ENCODE data around the gene ALDH3B1.
"Not testable (repeated sequence)": the region's sequence is repeated elsewhere in the genome, so short reads cannot be mapped to it uniquely, and the experiment has no call there.

ALDH3B1 gene, protein sequence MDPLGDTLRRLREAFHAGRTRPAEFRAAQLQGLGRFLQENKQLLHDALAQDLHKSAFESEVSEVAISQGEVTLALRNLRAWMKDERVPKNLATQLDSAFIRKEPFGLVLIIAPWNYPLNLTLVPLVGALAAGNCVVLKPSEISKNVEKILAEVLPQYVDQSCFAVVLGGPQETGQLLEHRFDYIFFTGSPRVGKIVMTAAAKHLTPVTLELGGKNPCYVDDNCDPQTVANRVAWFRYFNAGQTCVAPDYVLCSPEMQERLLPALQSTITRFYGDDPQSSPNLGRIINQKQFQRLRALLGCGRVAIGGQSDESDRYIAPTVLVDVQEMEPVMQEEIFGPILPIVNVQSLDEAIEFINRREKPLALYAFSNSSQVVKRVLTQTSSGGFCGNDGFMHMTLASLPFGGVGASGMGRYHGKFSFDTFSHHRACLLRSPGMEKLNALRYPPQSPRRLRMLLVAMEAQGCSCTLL

GRCh38 chr11:68010090-68011041 is at the start of gene ALDH3B1:
Gene ALDH3B1, plus strand, starts transcription at chr11:68010327. Its CDS starts 4,971 bp downstream, at chr11:68015298.
- no peak for DNase-seq (ENCODE audit: low read depth)

DNA sequence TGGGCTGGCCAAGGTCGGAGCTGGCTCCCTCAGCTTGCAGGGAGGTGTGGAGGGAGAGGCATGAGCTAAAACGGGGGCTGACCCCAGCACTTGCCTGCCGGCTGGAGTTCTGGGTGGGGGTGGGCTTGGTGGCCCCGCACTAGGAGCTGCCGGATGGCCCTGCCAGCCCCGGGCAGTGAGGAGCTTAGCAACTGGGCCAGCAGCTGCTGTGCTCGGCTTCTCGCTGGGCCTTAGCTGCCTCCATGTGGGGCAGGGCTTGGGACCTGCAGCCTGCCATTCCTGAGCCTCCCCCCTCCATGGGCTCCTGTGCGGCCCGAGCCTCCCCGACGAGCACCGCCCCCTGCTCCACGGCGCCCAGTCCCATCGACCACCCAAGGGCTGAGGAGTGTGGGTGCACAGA is 46.9 kb upstream of the ALDH3B1 start:
- DNase-seq (ENCODE audit: low read depth), result not testable (repeated sequence)

- DNase-seq (ENCODE audit: low read depth), result not testable (repeated sequence)
Measured at GRCh38 chr11:67963879-67964278, 46.2 kb upstream of the ALDH3B1 start.

DNA sequence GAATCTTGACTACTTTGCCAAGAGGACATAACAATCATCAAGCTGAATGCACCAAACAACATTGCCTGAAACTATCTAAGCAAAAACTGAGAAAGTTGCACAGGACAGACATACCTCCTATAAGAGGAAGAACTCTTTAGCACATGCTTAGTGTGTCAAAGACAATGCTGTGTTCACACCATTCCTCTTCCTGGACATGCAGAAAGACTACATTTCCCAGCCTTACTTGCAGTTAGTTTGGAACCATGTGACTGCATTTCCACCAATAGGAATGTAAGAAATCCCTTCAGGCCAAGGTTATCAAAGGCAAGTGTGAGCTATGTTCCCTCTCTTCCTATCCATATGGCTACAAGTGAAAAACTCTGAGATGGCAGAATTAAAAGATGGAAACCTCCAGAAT is 45.4 kb upstream of the ALDH3B1 start:
- DNase-seq (ENCODE audit: low read depth), result not testable (repeated sequence)

DNA sequence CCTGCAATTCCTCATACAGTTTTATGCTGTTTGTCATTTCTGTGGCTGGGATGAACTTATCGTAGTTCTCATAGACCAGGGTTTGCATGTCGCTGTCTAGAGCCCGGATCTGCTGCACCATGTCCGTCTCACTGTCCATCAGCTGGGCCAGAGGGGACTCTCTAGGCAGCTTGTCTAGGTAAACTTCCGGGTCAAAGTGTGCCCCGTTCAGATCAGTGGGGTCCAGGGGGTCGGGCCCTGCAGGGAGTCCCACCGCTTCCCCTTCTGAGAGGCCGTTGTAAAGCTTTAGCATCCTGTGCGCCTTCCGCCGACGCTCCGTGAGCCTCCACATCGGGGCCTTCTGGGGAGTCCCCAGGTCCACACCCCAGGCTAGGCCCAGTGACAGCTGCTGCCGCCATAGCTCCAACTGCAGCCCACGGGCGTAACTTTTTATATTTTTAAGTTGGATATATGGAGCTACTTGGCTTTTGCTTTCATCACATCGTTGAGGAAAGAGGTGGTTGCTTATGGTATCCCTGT is 44.2 kb upstream of the ALDH3B1 start:
- DNase-seq (ENCODE audit: low read depth), result not testable (repeated sequence)

- DNase-seq (ENCODE audit: low read depth), result not testable (repeated sequence)
Measured at GRCh38 chr11:67974746-67975145, 35.4 kb upstream of the ALDH3B1 start.

DNA sequence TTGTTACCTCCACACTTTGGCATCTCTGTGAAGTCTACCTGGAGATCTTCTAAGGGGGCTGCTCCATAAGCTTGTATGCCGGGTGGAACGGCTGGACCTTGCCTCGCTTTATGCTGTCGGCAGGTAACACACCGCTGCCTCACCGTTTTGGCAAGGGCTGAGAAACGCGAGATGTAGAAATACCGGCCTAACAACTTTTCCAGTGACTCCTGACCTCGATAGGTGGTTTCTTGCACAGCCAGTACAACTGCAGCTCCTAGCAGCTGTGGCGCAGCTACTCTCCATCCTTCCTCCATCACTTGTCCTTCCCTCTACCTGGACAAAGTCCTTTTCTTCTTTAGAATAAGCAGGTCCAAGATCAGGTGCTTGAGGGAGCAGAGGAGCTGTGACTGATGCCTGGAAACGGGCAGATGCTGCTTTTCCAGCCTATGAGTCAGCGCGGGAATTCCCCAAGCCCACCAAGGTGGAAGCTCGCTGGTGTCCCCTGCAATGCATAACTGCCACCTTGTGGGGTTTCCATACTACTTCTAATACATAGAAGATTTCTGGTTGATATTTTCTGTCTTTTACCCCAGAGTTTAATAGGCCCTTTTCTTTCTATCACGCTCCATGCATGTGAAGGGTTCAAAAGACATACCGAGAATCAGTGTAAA is 31.2 kb upstream of the ALDH3B1 start:
- DNase-seq (ENCODE audit: low read depth), result not testable (repeated sequence)

DNA sequence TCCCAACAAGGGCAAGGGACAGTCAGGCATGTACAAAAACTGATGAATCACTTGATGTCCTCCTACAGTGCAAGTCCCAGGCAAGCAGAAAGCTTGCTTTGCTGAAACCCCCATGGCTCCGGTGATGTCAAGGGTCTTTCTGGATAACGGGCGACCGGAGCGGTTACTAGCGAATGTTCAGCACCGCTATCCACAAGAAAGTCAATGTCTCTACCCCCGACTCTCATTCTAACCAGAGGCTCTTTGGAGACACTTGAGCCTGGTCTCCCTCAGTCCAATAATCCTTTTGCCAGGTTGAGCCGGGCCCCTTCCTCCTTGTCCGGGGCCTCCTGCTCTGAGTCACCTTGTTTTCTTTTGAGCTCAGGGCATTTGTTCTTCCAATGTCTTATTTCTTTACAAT is 28.9 kb upstream of the ALDH3B1 start:
- not testable (repeated sequence) for DNase-seq (ENCODE audit: low read depth)

- DNase-seq (ENCODE audit: low read depth), result not testable (repeated sequence)
Measured at GRCh38 chr11:67982255-67982857, 27.8 kb upstream of the ALDH3B1 start.

- no peak for DNase-seq (ENCODE audit: low read depth)
Measured at GRCh38 chr11:67983951-67984350, 26.2 kb upstream of the ALDH3B1 start.

DNA sequence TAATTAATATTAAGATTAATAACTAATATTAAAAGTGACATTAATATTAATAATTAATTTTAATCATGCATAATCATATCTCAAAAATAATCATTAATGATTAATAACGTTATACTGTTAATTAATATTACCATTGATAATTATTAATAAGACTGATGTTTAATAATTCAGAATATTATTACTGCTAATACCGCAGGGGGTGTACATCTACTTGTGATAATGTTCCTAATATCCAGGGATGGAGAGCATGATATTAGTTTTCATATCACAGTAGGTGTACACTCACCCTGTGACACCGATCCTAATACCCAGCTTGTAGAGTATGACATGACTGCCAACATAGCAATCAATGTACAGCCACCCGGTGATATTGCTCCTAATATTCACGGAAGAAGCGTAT is 24.8 kb upstream of the ALDH3B1 start:
- not testable (repeated sequence) for DNase-seq (ENCODE audit: low read depth)

- not testable (repeated sequence) for DNase-seq (ENCODE audit: low read depth)
Measured at GRCh38 chr11:67990546-67991346, 19.4 kb upstream of the ALDH3B1 start.

- not testable (repeated sequence) for DNase-seq (ENCODE audit: low read depth)
Measured at GRCh38 chr11:67991347-67992121, 18.6 kb upstream of the ALDH3B1 start.

DNA sequence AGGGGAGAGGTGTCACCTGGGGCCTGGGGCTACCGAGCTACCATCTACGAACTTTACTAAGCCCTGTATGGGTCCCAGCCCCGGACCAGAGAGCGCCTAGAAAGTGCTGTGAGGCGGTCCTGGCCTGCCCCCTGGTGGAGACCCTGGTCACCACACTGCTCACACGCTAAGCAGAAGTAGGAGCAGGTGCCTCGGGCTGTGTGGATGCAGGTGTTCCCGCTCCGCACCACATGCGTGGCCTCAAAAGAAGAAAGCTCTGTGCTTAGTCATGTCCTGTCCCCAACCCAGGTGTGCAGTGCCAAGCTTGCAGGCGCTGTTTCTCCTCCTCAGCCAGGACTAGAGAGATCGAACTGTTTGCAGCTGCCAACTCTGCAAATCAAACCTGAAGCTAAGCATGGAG is 16.3 kb upstream of the ALDH3B1 start:
- not testable (repeated sequence) for DNase-seq (ENCODE audit: low read depth)

GRCh38 chr11:67994387-67994786 is 15.7 kb upstream of the ALDH3B1 start:
- not testable (repeated sequence) for DNase-seq (ENCODE audit: low read depth)

DNA sequence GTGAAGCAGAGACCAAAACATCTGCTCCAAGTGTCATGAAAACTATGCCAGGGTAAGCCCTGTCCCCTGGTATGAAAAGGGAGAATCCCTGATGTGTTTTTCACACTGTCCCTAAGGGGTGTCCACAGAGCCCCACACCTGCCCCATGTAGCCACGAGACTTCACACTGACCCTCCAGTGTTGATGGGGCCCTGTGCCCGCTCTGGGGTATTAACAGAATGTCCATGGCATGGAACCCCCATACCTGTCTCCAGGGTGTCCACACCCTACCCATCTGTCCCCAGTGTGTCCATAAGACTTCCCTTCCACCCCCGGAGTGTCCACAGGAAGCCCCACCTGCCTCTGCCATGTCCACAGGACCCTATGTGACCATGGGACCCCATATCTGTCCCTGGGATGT is 15.0 kb upstream of the ALDH3B1 start:
- not testable (repeated sequence) for DNase-seq (ENCODE audit: low read depth)

- DNase-seq (ENCODE audit: low read depth), result not testable (repeated sequence)
Measured at GRCh38 chr11:67995579-67995978, 14.5 kb upstream of the ALDH3B1 start.

DNA sequence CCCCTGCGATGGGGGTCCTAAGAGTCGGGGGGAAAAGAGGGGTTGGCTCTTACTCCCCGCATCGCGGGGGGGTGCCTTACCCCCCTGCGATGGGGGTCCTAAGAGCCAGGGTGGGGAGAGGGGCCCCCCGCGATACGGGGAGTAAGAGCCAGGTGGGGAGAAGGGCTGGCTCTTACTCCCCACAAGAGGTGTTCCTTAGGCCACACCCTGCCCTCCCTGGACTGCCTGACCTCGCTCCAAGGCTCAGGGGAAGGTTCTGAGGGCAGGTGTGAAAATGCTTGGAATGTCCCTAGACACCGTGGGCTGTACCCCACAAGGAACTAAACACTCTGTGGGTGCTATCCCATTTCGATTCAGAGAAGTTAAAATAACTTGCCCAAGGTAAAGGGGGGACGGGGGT is 14.1 kb upstream of the ALDH3B1 start:
- DNase-seq (ENCODE audit: low read depth), result no peak

- DNase-seq (ENCODE audit: low read depth), result no peak
Measured at GRCh38 chr11:67996622-67997474, 13.3 kb upstream of the ALDH3B1 start.

Measured in activated gamma-delta T cell treated with anti-CD3 and anti-CD28 coated beads, Interleukin-2, amount 50 U/mL, for 16 hours (primary cell).